Hematopoietic multipotent progenitor cell treated with erythropoietin and hydrocortisone succinate and interleukin-3 and kit ligand, for 4 days (in vitro differentiated cells): Measurements from ENCODE around the gene CCL16.

ENCODE experiments used
- DNase-seq: peaks from one replicate; pipeline ENCODE4 v3.0.0-alpha.2; 2015

Gene CCL16

DNA sequence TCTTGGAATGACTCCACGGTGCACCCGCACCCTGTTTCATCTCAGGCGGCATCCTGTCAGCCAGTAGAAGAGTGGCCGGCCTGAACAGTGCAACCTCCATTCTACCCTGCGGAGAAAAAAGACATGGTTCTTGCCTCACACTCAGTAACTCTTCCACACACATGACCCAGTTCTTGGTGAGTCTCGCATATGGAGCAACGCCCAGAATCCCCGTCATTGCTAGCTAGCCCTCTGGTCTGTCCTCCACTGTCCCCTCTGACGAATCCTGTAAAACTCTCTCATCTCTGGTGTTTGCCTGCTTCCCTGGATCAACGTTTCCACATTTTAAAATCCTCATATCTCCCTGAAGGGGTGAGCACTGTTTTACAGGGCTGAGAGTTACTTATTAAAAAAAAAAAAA, 46.5 kb downstream of the CCL16 start:
- DNase-seq, result no peak

DNA sequence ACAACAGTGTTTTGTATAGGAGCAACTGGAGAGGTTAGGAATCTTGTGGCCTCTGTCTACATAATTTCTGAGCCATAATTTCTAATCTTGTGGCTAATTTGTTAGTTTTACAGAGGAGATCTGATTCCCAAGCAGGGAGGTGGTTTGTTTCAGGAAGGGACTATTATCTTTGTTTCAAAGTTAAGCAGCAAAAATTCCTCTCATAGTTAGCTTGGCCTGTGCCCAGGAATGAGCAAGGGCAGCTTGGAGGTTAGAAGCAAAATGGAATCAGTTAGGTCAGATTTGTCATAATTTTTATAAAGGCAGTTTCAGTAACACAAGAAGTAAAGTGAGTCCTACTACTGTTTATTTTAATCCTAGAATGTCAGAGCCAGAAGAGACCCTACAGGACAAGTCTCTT, 48.7 kb downstream of the CCL16 start:
- DNase-seq, result no peak

DNA sequence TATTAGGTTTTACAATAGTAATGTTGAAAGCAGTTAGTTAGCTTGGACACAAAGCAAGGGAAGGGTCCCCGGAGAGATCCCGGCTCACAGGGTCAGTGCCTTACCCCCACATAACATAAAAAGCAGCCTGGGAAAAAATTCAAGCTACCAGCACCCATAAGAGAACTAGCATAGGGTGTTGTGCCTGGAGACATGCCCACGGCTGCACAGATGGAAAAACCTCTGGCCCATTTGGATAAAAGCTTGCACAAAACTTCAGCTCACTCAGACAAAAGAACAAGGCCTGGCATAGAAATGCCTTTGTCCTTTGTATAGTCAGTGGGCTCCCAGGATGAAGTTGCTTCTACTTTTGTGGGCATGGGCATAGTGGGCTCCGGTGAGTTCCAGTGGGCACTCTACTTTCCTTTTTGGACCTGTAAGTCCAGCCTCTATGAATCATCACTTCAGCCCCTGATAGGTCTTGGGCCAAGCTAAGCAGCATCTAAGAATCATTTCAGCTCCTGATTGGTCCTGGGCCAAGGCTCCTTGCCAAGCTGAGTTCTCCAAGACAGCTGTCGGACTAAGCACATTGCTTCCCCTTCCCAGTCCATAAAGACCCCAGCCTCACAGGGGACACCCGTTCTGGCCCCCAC, 49.4 kb downstream of the CCL16 start:
- DNase-seq, result no peak

DNA sequence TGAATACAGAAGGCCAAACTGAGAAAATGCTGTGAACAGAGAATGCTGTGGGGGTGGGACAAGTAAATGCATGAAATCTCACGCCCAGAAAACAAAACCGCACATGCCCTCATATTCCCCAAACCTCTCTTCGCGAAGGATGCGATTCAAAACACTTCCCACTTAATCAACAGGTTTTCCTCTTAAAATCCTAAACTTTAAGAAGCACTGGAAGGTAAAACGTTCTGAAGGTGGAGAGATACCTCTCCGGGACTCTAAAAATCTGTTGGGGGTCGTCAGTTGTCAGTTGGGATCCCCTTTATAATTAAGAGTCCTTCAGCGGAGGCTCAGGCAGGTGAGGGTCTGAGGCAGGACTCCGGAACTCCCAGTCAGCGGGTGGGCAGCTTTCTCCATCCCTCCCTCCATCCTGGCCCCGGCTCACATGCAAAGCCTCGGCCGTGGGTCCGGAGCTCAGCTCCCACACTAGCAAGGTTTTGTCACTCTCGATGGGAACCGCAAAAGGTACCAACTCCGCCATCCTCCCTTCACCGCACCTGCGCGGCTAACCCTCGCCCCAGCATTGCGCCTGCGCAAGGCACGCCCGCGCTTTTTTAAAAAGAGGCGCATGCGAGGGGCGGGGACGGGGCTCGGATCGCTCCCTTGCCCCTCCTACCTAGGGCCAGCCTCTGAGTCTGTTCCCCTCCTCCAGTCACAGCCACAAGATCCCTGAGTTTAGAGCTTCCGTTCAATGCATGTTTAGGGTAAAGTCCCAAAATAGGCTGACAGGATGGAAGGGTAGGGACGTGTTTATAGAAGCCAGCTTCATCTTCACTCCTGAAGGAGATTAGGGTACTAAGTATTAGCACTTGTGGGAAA, 50.9 kb downstream of the CCL16 start, which contains the start of gene RDM1:
Gene RDM1, minus strand, starts transcription at position 563 of the 855 bp plus-strand sequence. Its CDS starts 46 bp downstream, at position 517.
- DNase-seq, result peak; percentile 95

DNA sequence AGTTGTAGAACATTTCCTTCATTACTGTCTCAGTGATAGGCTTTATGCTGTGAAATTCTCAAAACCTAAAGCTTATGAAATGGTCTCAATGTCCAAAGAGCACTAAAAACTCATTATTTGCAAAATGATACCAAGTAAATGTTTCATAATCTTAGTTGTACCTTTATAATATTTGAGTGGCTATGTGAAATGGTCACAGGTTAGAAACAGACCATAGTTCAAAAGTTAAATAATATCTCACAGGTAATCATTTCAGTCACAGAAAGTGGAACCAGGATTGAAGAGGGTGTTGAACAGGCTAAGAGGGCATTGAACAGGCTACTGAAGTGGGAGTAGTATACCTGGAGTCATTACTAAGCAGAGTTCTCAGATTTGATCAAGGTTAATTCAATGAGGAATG, 53.6 kb downstream of the CCL16 start:
- DNase-seq, result no peak
